ENCODE measurements around the gene HPCAL1. TPM values are rescaled to one million over a fixed set of nuclear protein-coding genes. Genes with fewer than 3 reads are reported as not detected.

HPCAL1 gene
- total RNA-seq, 1 experiment from 2014 or later: 312 TPM

GRCh38 chr2:10363861-10364610, 61.3 kb downstream of the HPCAL1 start:
- H3K4me1 ChIP-seq (ENCODE audit: insufficient read depth, low read length): no peaks in the 10 kb centered on the region
- no peaks in the 10 kb centered on the region for H3K9me3 ChIP-seq (ENCODE audit: low read length)
- H3K27me3 ChIP-seq (ENCODE audit: low read length): no peaks in the 10 kb centered on the region
- H4K20me1 ChIP-seq (ENCODE audit: low read length): peaks cover 48% of the 10 kb centered on the region
- no peak overlapping the region for H3K9ac ChIP-seq (ENCODE audit: low read length)
- H3K36me3 ChIP-seq (ENCODE audit: low read depth, low read length): peaks cover 11% of the 10 kb centered on the region
- ATAC-seq (no peak), DNase-seq (no peak)
- H3K4me2 ChIP-seq (ENCODE audit: low read length): no peak overlapping the region
- no peaks in the 10 kb centered on the region for H3F3A ChIP-seq (ENCODE audit: low read length, unreplicated experiment)
- ChIA-PET CTCF (interaction anchor here (0.6 kb wide), 1 partner anchor 1526 kb away, joined by 5 read pairs; no protein-coding TSS in a partner anchor), POLR2A (ENCODE audit: unreplicated experiment) (no interaction called here)
- H3K79me2 ChIP-seq (ENCODE audit: low read length): peaks cover 98% of the 10 kb centered on the region
- no peaks in the 10 kb centered on the region for H3K9me2 ChIP-seq (replicated peaks; ENCODE audit: low read length)
- H2AFZ ChIP-seq (ENCODE audit: low read length): no peak overlapping the region
- no peak overlapping the region for H3K4me3 ChIP-seq (ENCODE audit: low read length)
- TF ChIP-seq EZH2phosphoT487 (IDR thresholded peaks at IDR 0.05; ENCODE audit: borderline replicate concordance, low read length): no peak
- TF ChIP-seq CTCF (conservative IDR thresholded peaks at IDR 0.05; ENCODE audit: low read depth, low read length): no peak
- no peak for TF ChIP-seq EZH2 (IDR thresholded peaks at IDR 0.05; ENCODE audit: low read length, unreplicated experiment)
- intact Hi-C loops (cut with micrococcal nuclease): no loop called here
- no peak overlapping the region for H3K27ac ChIP-seq (ENCODE audit: low read length)
- no TSS peak for BruUV-seq (replicated peaks)

- H2AFZ ChIP-seq (ENCODE audit: low read length): no peak overlapping the region
- H3K36me3 ChIP-seq (ENCODE audit: low read depth, low read length): peaks cover 11% of the 10 kb centered on the region
- ChIA-PET CTCF (no interaction called here), POLR2A (ENCODE audit: unreplicated experiment) (interaction anchor here (0.5 kb wide), 1 partner anchor 9 kb away, joined by 3 read pairs; no protein-coding TSS in a partner anchor)
- ATAC-seq (no peak), DNase-seq (no peak)
- no peaks in the 10 kb centered on the region for H3K4me1 ChIP-seq (ENCODE audit: insufficient read depth, low read length)
- no peaks in the 10 kb centered on the region for H3K9me3 ChIP-seq (ENCODE audit: low read length)
- H3K79me2 ChIP-seq (ENCODE audit: low read length): peaks cover 98% of the 10 kb centered on the region
- H3K4me2 ChIP-seq (ENCODE audit: low read length): no peak overlapping the region
- BruUV-seq (replicated peaks): no TSS peak
- no peaks in the 10 kb centered on the region for H3F3A ChIP-seq (ENCODE audit: low read length, unreplicated experiment)
- H4K20me1 ChIP-seq (ENCODE audit: low read length): peaks cover 62% of the 10 kb centered on the region
- H3K9ac ChIP-seq (ENCODE audit: low read length): no peak overlapping the region
- H3K4me3 ChIP-seq (ENCODE audit: low read length): no peak overlapping the region
- H3K27ac ChIP-seq (ENCODE audit: low read length): no peak overlapping the region
- H3K9me2 ChIP-seq (replicated peaks; ENCODE audit: low read length): no peaks in the 10 kb centered on the region
- TF ChIP-seq EZH2 (IDR thresholded peaks at IDR 0.05; ENCODE audit: low read length, unreplicated experiment): no peak
- no peak for TF ChIP-seq CTCF (conservative IDR thresholded peaks at IDR 0.05; ENCODE audit: low read depth, low read length)
- no peak for TF ChIP-seq EZH2phosphoT487 (IDR thresholded peaks at IDR 0.05; ENCODE audit: borderline replicate concordance, low read length)
- intact Hi-C loops (cut with micrococcal nuclease): no loop called here
- H3K27me3 ChIP-seq (ENCODE audit: low read length): no peaks in the 10 kb centered on the region
Observed at GRCh38 chr2:10365412-10365811, 62.7 kb downstream of the HPCAL1 start.

GRCh38 chr2:10366601-10367270, 64.0 kb downstream of the HPCAL1 start:
- H2AFZ ChIP-seq (ENCODE audit: low read length): no peak overlapping the region
- H3K4me2 ChIP-seq (ENCODE audit: low read length): no peak overlapping the region
- ATAC-seq (no peak), DNase-seq (no peak)
- TF ChIP-seq EZH2 (IDR thresholded peaks at IDR 0.05; ENCODE audit: low read length, unreplicated experiment) (no peak), CTCF (conservative IDR thresholded peaks at IDR 0.05; ENCODE audit: low read depth, low read length) (no peak), EZH2phosphoT487 (IDR thresholded peaks at IDR 0.05; ENCODE audit: borderline replicate concordance, low read length) (no peak)
- H4K20me1 ChIP-seq (ENCODE audit: low read length): peaks cover 70% of the 10 kb centered on the region
- H3K4me1 ChIP-seq (ENCODE audit: insufficient read depth, low read length): no peaks in the 10 kb centered on the region
- intact Hi-C loops (cut with micrococcal nuclease): no loop called here
- no peaks in the 10 kb centered on the region for H3F3A ChIP-seq (ENCODE audit: low read length, unreplicated experiment)
- H3K36me3 ChIP-seq (ENCODE audit: low read depth, low read length): peaks cover 11% of the 10 kb centered on the region
- no peak overlapping the region for H3K27ac ChIP-seq (ENCODE audit: low read length)
- no peak overlapping the region for H3K9ac ChIP-seq (ENCODE audit: low read length)
- no peaks in the 10 kb centered on the region for H3K9me3 ChIP-seq (ENCODE audit: low read length)
- peaks cover 97% of the 10 kb centered on the region for H3K79me2 ChIP-seq (ENCODE audit: low read length)
- H3K9me2 ChIP-seq (replicated peaks; ENCODE audit: low read length): no peaks in the 10 kb centered on the region
- BruUV-seq (replicated peaks): no TSS peak
- H3K27me3 ChIP-seq (ENCODE audit: low read length): no peaks in the 10 kb centered on the region
- H3K4me3 ChIP-seq (ENCODE audit: low read length): no peak overlapping the region
- POLR2A ChIA-PET (ENCODE audit: unreplicated experiment): no interaction called here
- CTCF ChIA-PET: no interaction called here
